GM18951 (cell line): ENCODE data around the gene TAOK2.

Experiments used
- POLR2A ChIP-seq: IDR thresholded peaks from 4 replicates; pipeline ENCODE4 v1.6.1; 2011; ENCODE audit warnings: mild to moderate bottlenecking; ENCODE audit not compliant: insufficient read length, insufficient read depth; ENCODE audit errors: extremely low read depth
- in situ Hi-C: fragments of 300-500 bp; cut with MboI; formaldehyde crosslinking; loops from one replicate; pipeline ENCODE4 v1.12.0; 2022; ENCODE audit warnings: low sequenced_read_pairs, mixed read lengths, inconsistent platforms; ENCODE audit not compliant: unreplicated experiment

TAOK2 gene

GRCh38 chr16:29986231-29986630 lies 12.6 kb downstream of the TAOK2 start:
- in situ Hi-C loops: no loop called here
- no peak for TF ChIP-seq POLR2A

- in situ Hi-C loops: no loop called here
These were observed 13.3 kb downstream of the TAOK2 start for GRCh38 chr16:29986931-29987330.

GRCh38 chr16:29987371-29988085 lies 13.9 kb downstream of the TAOK2 start:
- no peak for TF ChIP-seq POLR2A
- in situ Hi-C loops: no loop called here

More at GRCh38 chr16:29986931-29987330, 13.3 kb downstream of the TAOK2 start:
- no peak for TF ChIP-seq POLR2A

DNA sequence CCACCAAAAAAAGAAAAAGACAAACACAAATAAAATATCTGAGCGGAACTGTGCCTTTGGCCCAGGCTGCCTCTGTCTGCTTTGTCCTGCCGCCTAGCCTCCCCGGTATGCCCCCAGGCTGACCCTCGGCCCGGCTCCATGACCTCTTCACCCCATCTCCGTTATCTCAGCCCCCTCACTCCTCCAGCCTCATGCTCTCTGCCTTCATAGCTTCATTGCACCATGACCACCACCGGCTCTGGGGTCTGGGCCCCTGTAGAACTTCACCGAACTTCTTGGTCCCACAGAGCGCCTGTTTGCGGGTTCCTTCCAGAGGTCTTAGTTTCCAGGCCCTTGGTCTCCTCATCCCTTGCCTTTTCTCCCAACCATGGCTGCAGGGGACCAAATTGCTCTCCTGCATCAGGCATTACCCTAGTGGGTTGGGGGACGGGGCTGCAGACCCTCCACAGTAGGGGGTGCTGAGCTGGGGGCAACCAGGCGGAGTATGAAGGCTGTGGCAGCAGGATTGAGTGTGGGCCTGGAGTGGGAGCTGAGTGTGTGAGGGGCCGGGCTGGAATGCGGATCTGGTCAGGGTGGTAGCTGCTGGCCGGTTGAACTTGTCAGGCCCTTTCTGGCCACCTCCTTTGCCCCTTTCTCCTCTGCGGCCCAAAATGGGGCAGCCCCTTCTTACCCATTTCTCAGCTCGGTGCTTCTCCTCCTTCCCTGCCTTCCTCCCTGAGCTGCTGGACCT lies 14.8 kb downstream of the TAOK2 start:
- in situ Hi-C loops: no loop called here
- TF ChIP-seq POLR2A: no peak

DNA sequence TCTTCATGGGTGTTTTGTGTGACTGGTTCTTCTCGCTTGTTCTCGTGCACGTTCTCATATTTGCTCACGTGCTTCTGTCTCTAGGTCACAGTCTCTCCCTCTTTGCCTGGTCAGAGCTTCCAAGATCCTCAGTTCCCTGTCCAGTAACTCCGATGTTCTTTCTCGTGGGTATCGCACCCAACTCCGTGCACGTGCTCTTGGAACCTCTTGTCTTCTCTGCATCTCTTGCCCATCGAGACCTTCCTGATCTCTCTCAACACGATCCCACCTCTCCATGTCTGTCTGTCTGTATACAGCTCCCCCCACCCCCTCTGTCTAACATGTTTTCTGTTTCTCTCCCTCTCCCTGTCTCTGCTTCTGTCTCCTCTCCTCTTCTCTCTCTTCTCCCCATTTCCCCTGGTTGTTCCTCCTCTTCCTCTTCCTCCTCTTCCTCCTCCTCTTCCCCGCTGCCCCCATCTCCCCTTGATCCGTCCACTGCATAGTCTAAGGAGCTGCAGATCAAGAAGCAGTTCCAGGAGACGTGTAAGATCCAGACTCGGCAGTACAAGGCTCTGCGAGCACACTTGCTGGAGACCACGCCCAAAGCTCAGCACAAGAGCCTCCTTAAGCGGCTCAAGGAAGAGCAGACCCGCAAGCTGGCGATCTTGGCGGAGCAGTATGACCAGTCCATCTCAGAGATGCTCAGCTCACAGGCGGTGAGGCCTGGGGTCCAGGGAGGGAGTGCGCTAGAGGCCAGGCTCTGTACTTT lies 15.6 kb downstream of the TAOK2 start:
- no peak for TF ChIP-seq POLR2A
- in situ Hi-C loops: no loop called here

DNA sequence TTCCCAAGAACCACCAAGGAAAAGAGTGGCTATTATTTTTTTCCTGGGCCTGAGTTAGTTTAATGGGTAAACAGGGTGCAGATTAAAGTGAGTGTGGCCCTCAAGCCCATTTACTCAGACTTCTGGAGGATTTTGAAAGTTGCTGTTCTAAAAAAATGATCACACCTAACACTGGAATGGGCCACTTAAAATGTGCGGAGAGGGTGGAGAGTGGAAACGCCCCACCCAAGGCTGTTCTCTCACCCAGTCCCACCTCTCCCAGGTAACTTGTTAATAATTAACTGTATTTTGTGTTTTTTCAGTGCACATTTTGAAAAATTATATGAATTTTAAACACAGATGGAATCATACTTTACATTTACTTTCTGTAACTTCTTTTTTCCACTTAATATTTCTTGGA lies 16.4 kb downstream of the TAOK2 start:
- no peak for TF ChIP-seq POLR2A
- in situ Hi-C loops: no loop called here

DNA sequence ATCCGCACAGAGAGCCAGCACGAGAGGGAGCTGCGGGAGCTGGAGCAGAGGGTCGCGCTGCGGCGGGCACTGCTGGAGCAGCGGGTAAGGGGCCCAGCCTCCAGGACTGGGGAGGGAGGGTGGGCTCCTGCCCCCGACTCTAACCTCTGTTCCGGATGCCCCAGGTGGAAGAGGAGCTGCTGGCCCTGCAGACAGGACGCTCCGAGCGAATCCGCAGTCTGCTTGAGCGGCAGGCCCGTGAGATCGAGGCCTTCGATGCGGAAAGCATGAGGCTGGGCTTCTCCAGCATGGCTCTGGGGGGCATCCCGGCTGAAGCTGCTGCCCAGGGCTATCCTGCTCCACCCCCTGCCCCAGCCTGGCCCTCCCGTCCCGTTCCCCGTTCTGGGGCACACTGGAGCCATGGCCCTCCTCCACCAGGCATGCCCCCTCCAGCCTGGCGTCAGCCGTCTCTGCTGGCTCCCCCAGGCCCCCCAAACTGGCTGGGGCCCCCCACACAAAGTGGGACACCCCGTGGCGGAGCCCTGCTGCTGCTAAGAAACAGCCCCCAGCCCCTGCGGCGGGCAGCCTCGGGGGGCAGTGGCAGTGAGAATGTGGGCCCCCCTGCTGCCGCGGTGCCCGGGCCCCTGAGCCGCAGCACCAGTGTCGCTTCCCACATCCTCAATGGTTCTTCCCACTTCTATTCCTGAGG lies 17.4 kb downstream of the TAOK2 start:
- in situ Hi-C loops: no loop called here
- TF ChIP-seq POLR2A: no peak

DNA sequence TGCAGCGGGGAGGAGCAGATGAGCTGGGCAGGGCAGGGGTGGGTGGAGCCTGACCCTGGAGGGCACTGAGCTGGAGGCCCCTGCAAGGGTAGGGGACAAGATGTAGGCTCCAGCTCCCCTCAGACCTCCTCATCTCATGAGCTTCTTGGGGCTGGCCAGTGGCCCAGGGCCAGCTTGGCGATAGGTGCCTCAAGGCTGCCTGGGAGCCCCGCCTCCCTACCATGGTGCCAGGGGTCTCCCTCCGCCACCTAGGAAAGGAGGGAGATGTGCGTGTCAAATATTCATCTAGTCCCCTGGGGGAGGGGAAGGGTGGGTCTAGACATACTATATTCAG lies 17.9 kb downstream of the TAOK2 start:
- in situ Hi-C loops: no loop called here
- TF ChIP-seq POLR2A: no peak

GRCh38 chr16:29992344-29992967 lies 18.8 kb downstream of the TAOK2 start:
- no peak for TF ChIP-seq POLR2A
- in situ Hi-C loops: no loop called here

- no peak for TF ChIP-seq POLR2A
- in situ Hi-C loops: no loop called here
These were observed 19.7 kb downstream of the TAOK2 start for GRCh38 chr16:29993191-29993902.

GRCh38 chr16:29993903-29994599 lies 20.4 kb downstream of the TAOK2 start:
- in situ Hi-C loops: no loop called here
- no peak for TF ChIP-seq POLR2A
